GM06990 (cell line): ENCODE measurements around the gene SH3BGRL.

Experiments used
- DNase-seq: peaks from one replicate; pipeline ENCODE4 v3.0.0-alpha.2; 2011; ENCODE audit not compliant: insufficient read length; ENCODE audit errors: extremely low read depth
- H3K27me3 ChIP-seq: replicated peaks from 2 replicates; pipeline ENCODE4 v1.6.0; 2011; ENCODE audit warnings: low read length; ENCODE audit not compliant: control insufficient read depth, insufficient read depth
- H3K36me3 ChIP-seq: 2 replicates; pipeline ENCODE4 v1.5.1; 2011; ENCODE audit warnings: low read length; ENCODE audit not compliant: control insufficient read depth, insufficient read depth
- H3K4me3 ChIP-seq: replicated peaks from 2 replicates; pipeline ENCODE4 v1.5.1; 2011; ENCODE audit warnings: low read depth, mild to moderate bottlenecking, control low read depth, low read length
- CTCF ChIP-seq: IDR thresholded peaks from 2 replicates; pipeline ENCODE4 v1.5.1; 2011; ENCODE audit warnings: low read length, control low read depth, mild to moderate bottlenecking, inconsistent platforms; ENCODE audit not compliant: insufficient read depth, poor library complexity, severe bottlenecking

SH3BGRL gene

DNA sequence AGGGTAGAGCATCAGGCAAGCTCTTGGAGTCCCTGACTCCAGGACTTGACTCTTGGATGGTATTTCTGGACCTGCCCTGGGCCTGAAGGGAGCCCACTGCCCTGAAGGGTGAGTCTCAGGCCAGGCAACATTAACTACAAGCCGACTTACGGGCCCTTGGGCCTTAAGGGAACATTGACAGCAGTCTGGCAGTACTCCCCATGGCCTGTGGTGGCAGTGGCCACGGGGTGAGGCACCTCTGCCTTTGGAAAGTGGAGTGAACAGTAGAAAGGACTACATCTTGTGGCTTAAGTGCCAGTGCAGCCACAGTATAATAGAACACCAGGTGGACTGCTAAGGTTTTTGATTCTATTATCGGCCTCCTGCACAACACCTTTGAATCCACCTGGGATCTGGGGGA is 36.3 kb downstream of the SH3BGRL start:
- no peak for DNase-seq
- H3K36me3 ChIP-seq = no peaks in the 10 kb centered on the region
- no peaks in the 10 kb centered on the region for H3K27me3 ChIP-seq
- H3K4me3 ChIP-seq = no peak overlapping the region
- TF ChIP-seq CTCF = no peak

DNA sequence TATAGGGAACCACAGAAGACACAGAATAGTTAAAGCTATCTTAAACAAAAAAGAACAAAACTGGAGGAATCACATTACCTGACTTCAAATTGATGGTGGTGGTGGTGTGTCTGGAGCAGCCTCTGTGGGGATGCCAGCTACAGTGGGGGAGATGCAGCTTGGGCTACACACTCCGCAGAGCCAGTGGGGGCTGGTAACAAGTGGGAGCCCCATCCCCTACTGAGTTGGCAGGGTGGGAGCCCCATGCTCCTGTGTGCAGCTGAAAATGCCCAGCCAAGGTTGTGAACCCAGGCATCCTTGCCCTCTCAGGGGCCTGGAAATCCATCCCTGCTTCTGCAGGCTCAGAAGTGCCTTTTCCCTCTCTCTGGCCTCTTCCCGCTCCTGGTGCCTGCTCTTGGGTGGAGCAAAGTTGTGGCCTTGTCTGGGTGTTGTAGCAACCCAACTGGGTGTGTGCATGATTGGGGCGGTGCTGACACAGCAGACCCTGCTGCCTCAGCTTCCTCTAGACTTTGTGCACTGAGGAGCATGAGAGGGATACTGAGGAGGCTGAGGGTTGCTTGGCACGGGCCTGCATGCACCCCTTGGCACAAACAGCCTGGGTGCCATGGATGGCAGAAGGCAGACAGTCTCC is 38.9 kb downstream of the SH3BGRL start:
- H3K4me3 ChIP-seq = no peak overlapping the region
- TF ChIP-seq CTCF = no peak
- DNase-seq = no peak
- no peaks in the 10 kb centered on the region for H3K27me3 ChIP-seq
- H3K36me3 ChIP-seq = no peaks in the 10 kb centered on the region

DNA sequence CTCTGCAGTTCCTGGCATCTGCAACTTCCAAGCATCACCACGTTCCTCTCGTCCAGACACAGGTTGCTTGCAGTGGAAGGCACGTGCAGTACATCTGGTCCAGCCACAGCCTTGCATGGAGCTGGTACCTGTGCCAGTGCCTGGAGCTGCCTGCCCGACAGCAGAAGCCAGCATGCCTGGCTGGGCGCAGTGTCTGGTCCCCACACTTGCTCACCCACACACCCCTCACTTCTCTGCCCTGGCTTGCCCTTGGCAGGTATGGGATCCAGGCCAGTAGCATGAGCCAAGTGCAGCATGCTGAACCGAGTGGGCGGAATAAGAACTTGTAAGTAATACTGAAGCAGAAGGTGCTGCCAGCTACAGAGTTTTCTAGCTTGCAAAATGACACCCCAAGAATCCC is 39.9 kb downstream of the SH3BGRL start:
- H3K27me3 ChIP-seq = no peaks in the 10 kb centered on the region
- no peaks in the 10 kb centered on the region for H3K36me3 ChIP-seq
- TF ChIP-seq CTCF = no peak

DNA sequence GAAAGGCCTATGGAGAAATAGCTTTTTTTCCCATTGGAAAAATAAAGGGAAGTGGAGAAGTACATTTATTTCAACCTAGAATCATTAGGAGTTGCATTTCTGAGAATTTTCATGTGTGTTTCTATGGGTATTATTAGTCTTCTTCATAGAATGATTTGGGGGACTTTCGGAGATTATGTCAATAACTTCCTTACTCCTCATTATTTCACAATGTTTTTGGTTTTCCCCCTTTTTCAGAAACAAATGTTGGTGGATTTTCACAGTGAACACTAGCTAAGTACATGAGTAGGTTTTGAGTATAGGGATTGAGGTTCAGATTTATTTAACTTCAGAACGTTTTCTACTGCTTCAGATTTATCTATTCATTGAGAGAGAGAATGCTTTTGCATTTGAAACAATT is 54.0 kb downstream of the SH3BGRL start:
- DNase-seq = no peak
- Histone ChIP-seq H3K27me3 (no peaks in the 10 kb centered on the region), H3K4me3 (no peak overlapping the region), H3K36me3 (no peaks in the 10 kb centered on the region)
- TF ChIP-seq CTCF = no peak

More for the DNA sequence above, 39.9 kb downstream of the SH3BGRL start:
- no peak overlapping the region for H3K4me3 ChIP-seq
- DNase-seq = no peak

- Histone ChIP-seq H3K27me3 (no peaks in the 10 kb centered on the region), H3K4me3 (no peak overlapping the region), H3K36me3 (no peaks in the 10 kb centered on the region)
- TF ChIP-seq CTCF = no peak
- no peak for DNase-seq
These were observed 55.9 kb downstream of the SH3BGRL start for GRCh38 chrX:81257817-81258216.
